HG03558 (cell line): ENCODE results near the gene DHRS4.

ENCODE experiments used
- ATAC-seq: cut with Tn5 transposase; IDR thresholded peaks from one replicate; pipeline ENCODE4 v1.9.1; 2021; ENCODE audit warnings: moderate number of reproducible peaks; ENCODE audit not compliant: unreplicated experiment; ENCODE audit errors: extremely low read depth

The DHRS4 gene

DNA sequence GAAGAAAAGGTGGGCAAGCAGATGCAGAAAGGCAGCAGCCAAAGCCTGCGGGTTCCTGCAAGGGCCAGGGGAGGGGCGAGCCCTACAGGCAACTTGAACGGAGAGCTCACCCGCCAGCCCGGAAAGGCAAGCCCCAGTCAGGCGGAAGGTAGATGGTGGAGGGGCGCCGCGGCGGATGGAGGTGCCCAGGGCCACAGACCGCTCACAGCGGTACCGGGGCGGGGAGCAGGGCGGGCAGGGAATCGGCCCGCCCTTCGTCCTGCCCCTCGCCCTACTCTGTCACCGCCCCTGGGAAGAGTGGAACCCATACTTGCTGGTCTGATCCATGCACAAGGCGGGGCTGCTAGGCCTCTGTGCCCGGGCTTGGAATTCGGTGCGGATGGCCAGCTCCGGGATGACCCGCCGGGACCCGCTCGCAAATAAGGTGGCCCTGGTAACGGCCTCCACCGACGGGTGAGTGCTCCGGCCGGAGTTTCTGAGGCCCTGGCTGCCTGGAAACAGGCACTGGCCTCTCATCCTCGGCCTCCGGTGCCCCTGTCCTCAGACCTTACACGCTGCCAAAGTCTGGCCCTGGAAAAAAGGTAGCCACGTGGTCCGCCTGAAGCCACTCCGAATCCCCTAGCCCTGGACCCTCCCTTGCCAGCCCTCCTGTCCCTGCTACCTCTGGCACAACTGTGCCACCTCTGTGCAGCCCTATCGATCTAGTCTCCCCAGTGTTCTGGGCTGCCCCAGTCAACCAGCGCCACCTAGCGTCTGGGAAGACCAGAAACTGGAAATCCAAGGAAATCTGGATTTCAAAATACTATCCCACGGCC lies at the start of gene DHRS4:
DHRS4 (plus strand) TSS at position 307 of the 815 bp plus-strand sequence; CDS start at position 326, 19 bp downstream.
- ATAC-seq, result peak; percentile 53

DNA sequence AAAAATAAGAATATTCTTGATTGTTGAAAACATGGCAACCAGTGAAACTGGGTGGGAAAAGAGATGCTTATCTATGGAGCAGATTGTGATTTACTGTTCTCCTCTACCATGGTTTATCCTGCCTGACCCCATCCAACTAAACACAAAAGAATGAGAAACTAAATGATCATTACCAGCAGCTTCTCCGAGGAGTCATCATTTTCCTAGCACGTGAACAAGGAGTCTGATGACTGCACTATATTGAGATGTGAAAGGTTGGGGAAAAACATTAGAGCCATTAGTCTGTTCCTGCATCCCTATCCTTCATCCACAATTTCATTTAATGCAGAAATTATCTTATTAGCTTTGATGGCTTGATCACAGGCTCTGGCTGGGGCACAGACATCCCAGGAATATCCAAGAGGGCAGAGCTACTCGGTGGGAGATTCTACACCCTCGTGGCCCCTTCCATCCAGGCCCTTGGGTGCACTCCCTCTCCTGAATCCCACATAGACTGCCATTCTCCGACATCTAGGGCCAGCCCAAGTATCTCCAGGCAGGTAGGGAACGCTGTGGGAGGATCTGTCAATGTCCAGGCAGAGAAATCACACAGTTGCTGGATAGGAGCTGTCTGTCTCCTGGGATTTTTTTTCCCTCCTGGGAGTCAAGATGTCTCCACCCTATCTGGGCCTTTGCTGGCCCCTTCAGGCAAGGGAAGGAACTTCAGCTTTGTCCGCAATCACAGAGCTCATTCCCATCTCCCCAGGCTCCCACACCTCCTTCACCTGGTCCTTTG lies 43.3 kb upstream of the DHRS4 start:
- no peak for ATAC-seq

DNA sequence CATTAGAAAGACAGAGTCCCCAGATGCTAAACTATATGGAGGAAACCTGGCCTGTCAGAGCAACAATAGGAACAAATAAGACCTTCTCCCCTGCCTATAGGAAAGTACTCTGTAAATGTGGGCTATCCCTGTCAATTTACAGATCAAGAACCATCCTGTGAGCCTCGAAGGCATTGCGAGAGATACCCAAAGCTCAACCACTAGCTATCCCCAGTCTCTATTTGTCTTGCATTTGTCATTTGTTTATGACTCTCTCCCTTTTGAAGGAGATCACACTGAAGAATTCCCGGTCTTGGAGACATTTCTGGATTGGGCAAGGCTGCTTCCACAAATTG lies 42.7 kb upstream of the DHRS4 start:
- ATAC-seq, result no peak

DNA sequence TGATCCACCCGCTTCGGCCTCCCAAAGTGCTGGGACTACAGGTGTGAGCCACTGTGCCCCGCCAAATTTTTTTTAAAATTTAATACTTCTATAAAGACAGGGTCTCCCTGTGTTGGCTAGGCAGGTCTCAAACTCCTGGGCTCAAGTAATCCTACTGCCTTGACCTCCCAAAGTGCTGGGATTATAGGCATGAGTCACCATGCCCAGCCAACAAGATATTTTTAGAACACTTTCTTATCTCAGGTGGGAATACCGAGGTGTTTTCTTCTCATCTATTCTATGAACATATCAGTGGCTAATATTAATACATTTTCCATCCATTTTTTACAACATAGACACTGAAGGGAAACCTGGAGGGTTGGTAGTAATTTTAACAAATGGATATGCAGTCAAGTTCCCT lies 38.0 kb upstream of the DHRS4 start:
- no peak for ATAC-seq

DNA sequence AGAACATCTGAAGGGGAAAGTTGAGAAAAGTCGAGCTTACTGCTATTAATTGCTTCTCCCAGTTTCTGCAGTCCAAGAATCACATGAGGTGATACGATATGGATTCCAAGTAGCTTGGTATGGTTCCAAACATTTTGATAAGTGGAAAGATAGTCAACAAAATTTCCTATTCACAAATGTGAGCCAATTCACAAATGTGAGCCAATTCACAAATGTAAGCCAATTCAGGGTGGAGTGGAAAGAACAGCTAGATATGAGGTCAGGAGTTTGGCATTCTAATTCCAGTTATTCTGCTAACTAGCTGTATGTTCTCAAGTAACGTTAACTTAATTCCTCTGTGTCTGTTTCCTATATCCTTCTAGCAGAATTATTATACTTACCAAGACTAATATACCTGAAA lies 37.6 kb upstream of the DHRS4 start:
- no peak for ATAC-seq

DNA sequence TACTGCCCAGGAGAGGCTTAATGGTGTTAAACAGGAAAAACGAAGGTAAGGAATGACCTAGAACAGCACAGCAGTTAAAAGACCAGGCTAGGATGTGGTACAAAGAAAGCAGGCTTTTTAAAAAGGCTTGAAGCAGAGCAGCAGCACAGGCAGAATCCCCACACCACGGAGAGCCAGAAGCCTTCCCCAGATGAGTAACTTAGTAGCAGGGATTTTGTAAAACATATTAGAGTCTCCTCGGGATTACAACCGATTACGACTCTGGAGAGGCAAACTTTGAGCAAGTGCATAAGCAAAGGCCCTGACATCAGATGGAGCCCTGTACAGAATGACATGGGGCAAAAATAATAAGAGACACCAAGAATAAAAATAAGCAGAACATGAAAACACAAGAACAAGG lies 37.1 kb upstream of the DHRS4 start:
- no peak for ATAC-seq

DNA sequence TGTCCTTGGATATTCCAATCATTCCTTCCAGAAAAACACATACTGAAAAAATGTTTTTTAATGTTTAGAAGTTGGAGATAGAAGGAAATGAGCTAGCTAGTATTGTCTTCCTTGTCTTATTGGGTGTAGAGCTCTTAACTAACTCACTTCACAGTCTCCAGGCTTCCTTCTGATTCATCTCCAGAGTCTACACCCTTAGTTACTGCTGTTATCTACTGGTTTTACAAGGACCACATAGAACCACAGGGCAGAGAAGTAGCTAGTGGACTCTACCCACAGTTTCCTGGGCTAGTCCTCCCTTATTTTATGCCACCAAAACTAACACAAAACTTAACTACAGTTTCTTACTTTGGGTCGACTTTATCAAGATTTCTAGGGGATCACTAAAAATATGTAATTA lies 31.0 kb upstream of the DHRS4 start:
- ATAC-seq, result no peak

DNA sequence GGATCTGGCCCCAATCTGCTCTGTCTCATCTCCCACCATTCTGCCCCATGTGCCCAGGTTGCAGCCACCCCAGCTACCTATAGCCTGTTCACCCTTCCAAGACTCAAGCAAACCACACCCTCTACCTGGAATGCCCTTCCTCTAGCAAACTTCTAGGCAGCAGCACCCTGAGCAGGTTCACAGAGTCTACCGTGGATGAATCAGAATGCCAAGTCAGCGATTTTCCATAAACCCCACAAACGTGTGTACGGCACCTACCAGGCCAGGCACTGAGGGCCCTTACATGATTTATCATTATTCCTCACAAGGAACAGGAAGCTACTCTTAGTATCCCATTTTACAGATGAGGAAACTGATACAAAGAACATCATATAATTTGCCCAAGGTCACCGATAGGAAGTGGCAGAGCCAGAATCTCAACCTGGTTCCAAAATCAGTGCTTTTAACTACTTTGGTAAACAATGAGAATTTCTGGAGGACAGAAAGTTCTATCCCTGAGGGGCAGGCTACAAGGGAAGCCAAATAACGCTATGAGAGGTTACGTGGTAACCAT lies 28.0 kb upstream of the DHRS4 start:
- ATAC-seq, result no peak

DNA sequence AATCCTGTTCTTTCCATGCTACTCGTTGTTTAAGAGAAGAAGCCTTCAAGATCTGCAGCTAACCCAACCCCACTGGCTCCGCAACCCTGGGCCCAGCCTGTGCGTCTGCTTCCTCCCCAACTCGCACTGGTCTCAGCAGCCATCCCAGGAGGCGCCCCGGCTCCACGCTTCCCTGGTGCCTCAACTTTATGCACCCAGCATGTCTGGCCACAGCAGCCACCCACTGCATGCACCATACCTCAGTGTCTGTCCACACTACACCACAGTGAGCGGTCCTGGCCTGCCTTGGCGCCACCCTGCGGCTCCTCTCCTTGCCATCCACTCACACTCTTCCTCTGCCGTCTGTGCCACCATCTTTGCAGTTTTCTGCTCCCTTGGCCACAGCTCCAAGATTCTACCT lies 27.0 kb upstream of the DHRS4 start:
- ATAC-seq, result no peak

DNA sequence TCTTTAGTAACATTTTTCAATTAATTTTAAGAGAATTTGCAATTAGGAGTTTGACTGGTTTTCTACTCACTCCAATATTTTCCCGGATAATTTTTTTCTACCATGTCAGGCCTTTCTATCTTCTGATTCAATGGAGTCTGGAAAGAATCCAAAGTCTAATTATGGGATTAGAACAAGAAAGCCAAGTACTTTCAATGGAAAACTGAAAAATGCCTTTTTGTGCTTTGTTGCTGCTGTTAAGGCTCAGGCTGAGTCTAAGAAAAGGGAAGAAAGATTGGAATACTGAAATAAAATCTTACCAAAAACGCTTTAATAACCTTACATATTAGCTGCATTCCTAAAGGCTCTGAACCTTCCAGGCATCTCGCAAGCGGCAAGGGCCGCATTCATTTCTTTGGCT lies 24.4 kb upstream of the DHRS4 start:
- ATAC-seq, result no peak

DNA sequence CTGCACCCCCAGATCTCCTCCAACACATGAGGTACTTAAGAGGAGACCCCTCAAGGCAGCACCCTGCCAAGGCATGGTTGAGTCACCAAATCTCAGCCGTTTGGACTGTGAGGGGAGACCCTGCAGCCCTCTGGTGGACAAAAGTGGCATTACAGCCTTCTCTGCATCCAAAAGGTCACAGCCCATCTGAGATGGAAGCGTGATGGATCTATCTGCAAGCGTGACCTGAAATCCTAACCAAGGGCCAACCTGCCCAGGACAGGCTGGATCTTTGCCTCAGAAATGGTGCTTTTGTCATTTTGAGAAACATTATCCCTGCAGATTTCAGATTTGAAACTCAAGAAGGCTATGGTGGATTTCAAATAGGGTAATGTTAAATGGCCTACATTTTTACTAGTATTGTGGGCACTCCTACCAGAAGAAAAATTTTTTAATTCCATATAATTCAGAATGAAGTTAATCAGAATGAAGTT lies 23.7 kb upstream of the DHRS4 start:
- no peak for ATAC-seq

DNA sequence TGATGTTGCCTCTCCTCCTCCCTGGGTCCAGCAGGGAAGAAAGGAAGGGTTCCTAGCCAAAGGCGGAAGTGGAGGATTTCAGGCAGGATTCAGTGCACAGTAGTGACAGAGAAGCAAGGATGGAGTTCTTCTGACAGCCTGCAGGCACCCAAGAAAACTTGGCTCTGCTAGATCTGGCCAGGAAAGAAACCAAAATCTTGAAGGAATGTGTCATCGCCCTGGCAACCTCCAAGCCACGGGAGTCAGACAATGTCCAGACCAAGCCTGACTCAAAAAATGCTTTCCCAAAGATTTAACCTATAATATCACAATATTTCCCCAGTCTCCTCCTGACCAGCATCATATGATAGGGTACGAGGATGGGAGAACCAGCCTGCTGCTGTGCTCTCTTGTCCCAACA lies 22.8 kb upstream of the DHRS4 start:
- ATAC-seq, result no peak

DNA sequence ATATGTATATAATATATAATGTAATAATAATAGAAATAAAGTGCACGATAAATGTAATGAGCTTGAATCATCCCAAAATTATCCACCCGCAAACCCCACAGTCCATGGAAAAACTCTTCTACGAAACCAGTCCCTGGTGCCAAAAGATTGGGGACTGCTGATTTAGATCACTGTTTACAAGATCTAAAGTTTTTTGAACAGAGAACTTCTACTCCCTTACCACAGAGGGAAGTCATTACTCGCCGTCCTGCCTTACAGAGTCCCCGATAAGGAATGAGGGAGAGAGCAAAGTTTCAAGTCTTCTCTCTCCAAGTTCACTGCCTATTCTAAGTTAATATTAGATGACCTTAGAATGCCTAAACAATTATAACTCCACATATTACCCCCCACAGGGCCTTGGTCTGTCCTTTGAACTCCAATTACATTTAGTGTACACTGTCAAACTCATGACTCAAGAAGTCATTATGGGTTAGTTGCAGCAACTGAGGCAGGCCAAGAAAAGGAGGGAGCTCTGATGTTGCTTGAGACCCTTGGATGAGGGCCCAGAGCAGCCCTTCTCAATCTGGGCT lies 21.8 kb upstream of the DHRS4 start:
- no peak for ATAC-seq

DNA sequence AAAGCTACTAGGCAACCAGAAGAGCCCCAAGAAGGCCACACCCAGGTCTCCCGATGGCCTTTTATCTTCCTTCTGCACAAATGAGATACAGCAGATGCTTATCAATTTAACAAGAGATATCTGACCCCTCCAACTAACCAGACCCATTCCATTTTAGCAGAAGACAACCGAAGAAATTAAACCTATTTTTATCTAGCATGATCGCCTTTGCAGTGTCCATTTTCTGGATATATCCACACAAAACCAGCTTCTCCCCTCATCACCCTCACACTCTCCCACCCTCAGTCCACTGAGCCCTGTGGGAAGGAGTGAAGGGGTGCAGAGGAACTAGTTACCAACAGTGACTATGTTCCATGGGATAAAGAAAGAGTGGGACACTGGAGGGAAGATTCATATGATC lies 20.9 kb upstream of the DHRS4 start:
- no peak for ATAC-seq

DNA sequence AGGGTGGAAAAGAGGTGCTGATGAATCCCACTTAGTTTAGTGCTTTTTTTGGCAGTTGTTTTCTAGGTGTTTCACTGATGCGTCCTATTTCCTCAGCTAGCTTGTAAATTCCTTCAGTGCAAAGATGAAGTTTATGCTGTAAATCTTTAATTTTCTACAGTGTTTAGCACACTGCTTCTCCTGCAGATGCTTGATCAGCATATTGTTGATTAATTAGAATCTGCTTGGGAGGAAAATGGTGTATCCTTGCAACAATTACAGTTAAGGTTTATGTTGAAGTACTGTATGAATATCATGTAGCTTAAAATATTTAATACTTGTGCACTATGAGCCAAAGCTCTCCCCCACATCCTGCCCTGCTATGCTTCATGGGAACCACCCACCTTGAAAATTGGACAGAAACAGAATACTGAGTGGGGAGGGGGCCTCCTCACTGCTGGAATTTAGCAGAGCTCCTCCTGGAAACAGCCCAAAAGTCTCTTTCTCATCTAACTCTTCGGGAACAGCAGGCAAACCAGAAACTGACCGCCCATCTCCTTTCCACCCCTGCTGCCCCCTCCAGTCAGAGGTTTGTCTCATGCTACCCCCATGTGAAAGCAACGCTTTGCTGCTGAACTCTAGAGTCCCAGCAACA lies 20.3 kb upstream of the DHRS4 start:
- no peak for ATAC-seq

DNA sequence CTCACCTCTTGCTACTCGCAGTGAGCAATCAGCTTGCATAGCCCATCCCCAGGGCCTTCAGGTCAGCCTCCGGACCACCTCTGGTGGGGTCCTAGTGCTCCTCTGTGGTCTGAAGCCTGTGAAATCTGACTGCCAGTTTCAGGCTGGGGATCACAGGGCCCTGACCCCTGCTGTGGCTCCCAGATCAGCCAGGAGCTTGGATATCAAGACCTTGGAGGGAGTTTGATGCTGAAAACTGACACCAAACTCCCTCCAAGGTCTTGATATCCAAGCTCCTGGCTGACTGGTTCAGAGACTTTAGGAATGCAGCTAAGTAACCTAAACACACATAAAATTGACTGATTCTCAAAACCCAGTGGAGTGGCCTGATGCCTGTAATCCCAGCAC lies 19.8 kb upstream of the DHRS4 start:
- no peak for ATAC-seq

DNA sequence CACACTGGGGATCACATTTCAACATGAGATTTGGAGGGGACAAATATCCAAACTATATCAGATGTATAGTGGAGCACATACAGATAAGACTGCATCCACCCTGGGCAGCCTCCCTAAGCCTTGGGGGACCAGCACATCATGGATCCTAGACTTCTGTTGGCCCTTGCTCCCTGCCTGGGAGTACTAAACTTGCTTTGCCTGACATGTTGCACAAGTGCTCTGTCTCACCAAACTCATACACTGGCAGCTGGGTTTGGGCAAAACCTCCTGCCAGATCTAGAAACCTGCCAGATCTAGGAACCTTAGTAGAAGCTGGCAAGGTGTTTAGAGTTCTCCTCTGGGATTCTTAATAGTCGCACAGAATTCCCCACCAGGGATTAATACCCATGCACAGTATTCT lies 18.4 kb upstream of the DHRS4 start:
- ATAC-seq, result no peak

DNA sequence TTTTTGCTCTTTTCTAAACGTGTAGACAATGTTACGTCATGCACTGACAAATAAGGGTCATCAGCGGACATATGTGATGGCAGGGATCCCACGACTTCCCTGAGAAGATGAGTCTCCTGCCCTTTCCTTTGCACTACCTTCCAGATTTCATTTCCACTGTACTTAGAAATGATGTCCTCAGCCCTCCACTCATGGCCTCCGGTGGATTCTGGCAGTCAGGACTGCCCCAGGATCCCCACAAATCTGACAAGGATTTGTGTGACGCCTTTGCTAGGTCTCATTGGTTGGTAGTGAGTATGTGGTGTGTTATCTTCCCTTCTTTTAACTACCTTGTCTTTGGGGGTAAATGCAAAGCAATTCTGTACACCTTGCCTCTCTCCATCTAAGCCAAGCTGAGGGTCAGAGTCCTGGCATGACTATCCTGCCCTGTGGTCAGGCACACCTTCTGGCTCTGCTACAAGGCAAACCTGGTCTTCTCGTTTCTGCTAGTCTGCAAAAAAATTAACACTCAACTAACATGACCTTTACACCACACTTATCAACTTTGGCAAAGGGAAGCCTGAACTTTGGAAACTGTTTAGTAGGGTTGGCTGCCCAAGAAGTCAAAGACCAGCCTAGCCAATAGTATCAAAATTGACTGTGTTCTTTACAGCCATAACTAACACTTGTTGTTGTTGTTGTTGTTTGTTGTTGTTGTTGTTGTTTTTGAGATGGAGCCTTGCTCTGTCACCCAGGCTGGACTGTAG lies 17.3 kb upstream of the DHRS4 start:
- ATAC-seq, result no peak

DNA sequence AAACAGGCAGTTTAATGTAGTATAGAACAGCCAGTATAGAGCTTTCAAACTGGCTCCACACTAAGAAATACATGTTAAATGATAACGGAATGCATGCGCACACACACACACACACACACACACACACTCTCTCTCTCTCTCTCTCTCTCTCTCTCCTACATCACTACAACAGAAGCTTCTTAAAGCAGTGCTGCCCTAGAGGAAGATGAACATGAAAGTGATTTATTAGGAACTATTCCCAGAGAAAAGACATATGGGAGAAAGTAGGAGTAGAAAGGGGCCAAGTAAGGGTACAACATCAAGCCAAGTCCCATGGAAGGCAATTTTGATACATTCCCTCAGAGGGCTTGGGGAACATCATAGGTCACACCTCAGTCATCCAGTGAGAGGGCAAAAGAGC lies 16.4 kb upstream of the DHRS4 start:
- no peak for ATAC-seq

DNA sequence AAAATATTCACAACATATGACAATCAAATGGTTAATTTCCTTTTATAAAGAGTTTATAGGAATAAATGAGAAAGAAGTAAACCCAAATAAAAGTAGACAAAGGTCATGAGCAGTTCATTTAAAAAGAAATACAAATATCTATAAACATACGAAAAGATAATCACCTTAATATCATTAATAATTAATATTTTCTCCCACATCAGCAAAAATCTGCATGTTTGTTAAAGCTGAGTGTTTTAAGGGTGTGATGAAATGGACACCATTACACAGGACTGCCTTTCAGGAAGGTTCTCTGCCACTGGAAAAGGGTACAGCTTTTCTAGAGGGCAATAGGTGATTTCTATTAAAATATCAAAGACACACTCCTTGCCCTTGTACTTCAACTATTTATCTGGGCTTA lies 14.7 kb upstream of the DHRS4 start:
- no peak for ATAC-seq
